Natural killer cell (primary cell): ENCODE data around the gene MALRD1. TPM values are rescaled to one million over a fixed set of nuclear protein-coding genes. Genes with fewer than 3 reads are reported as not detected.

Source experiments
- ATAC-seq, 3 donors: fragments of 150-1000 bp in 2 of 3; fragments of 200-7000 bp in 1 of 3; cut with Tn5 transposase; 1 replicate in 1 of 3; 2 replicates in 2 of 3; pipeline ENCODE4 v1.10.0; 2021; ENCODE audit warnings: mild to moderate bottlenecking in 2 of 3, moderate library complexity in 2 of 3
- DNase-seq, 2 donors: peaks; one replicate each; pipeline versions ENCODE4 v3.0.0 to v3.0.0-alpha.2; 2013 to 2021; ENCODE audit warnings: mixed read lengths in 1 of 2
- H3K27ac ChIP-seq: one replicate; pipeline ENCODE4 v1.5.1; 2013; ENCODE audit warnings: mild to moderate bottlenecking, low read length
- H3K27me3 ChIP-seq: one replicate; pipeline ENCODE4 v1.6.1; 2013; ENCODE audit warnings: low read length; ENCODE audit not compliant: control insufficient read depth, insufficient read depth
- H3K36me3 ChIP-seq: one replicate; pipeline ENCODE4 v1.6.1; 2013; ENCODE audit warnings: low read length; ENCODE audit not compliant: control insufficient read depth, insufficient read depth
- H3K4me1 ChIP-seq: one replicate; pipeline ENCODE4 v1.6.1; 2013; ENCODE audit warnings: low read length; ENCODE audit not compliant: control insufficient read depth, insufficient read depth
- H3K4me3 ChIP-seq: one replicate; pipeline ENCODE4 v1.5.1; 2013; ENCODE audit warnings: low read length
- H3K9me3 ChIP-seq: one replicate; pipeline ENCODE4 v1.6.1; 2013; ENCODE audit warnings: low read length; ENCODE audit not compliant: control insufficient read depth, insufficient read depth
- H3K27ac Mint-ChIP-seq, 2 donors: one replicate each; pipeline ENCODE4 v1.8.0; 2022; ENCODE audit warnings: mild to moderate bottlenecking in 2 of 2, mixed read lengths in 2 of 2, moderate library complexity in 1 of 2
- H3K27me3 Mint-ChIP-seq, 2 donors: one replicate each; pipeline ENCODE4 v1.8.0; 2022; ENCODE audit warnings: low read depth in 2 of 2, mixed read lengths in 2 of 2
- H3K36me3 Mint-ChIP-seq: one replicate; pipeline ENCODE4 v1.8.0; 2022; ENCODE audit warnings: mixed read lengths
- H3K4me1 Mint-ChIP-seq, 2 donors: one replicate each; pipeline ENCODE4 v1.8.0; 2022; ENCODE audit warnings: mixed read lengths in 2 of 2
- H3K4me3 Mint-ChIP-seq: one replicate; pipeline ENCODE4 v1.8.0; 2022; ENCODE audit warnings: mild to moderate bottlenecking, moderate library complexity, mixed read lengths
- H3K9me3 Mint-ChIP-seq, 2 donors: one replicate each; pipeline ENCODE4 v1.8.0; 2022; ENCODE audit warnings: mixed read lengths in 2 of 2
- CTCF ChIP-seq: fragments of 200-600 bp; IDR thresholded peaks from one replicate; pipeline ENCODE4 v1.8.0; 2022; ENCODE audit warnings: antibody characterized with exemption
- WGBS: methylation state at CpG from one replicate; pipeline ENCODE4 v1.1.7; 2013; ENCODE audit warnings: missing lambda C conversion rate; ENCODE audit not compliant: insufficient coverage; 5-methylcytosine and 5-hydroxymethylcytosine counted together
- intact Hi-C: fragments of 100-400 bp; cut with micrococcal nuclease; formaldehyde crosslinking; loops from one replicate; pipeline ENCODE4 v1.14.2; 2022
- total RNA-seq, 4 donors: library from RNA; stranded (reverse); fragments of 120-200 nt in 1 of 4; gene quantifications; one replicate each; pipeline versions ENCODE4 v1.2.3 to v1.2.4, GENCODE V29; 2013 to 2022

The MALRD1 gene
- total RNA-seq, 3 donors from 2014 or later (not counting 1 experiment from before 2014, with no cell fraction given), result not detected

GRCh38 chr10:19283285-19283684 is 234.7 kb downstream of the MALRD1 start:
- no CpG with 5 or more reads among the region's 2 CpGs for WGBS
- no peak for ATAC-seq

GRCh38 chr10:19283786-19284185 is 235.2 kb downstream of the MALRD1 start:
- no peak overlapping the region for H3K27ac Mint-ChIP-seq

More at GRCh38 chr10:19283285-19283684, 234.7 kb downstream of the MALRD1 start:
- Histone ChIP-seq H3K36me3 (no peaks in the 10 kb centered on the region), H3K9me3 (no peaks in the 10 kb centered on the region), H3K27me3 (no peaks in the 10 kb centered on the region), H3K4me3 (no peak overlapping the region), H3K27ac (no peak overlapping the region), H3K4me1 (no peaks in the 10 kb centered on the region)
- TF ChIP-seq CTCF, result no peak
- no peaks in the 10 kb centered on the region for H3K4me1 Mint-ChIP-seq
- no peak overlapping the region for H3K4me3 Mint-ChIP-seq
- no peak for DNase-seq
- intact Hi-C loops, result no loop called here
- no peaks in the 10 kb centered on the region for H3K27me3 Mint-ChIP-seq
- peaks cover 5 to 8% of the 10 kb centered on the region in 2 donors for H3K9me3 Mint-ChIP-seq
- no peaks in the 10 kb centered on the region for H3K36me3 Mint-ChIP-seq
- no peak overlapping the region for H3K27ac Mint-ChIP-seq

GRCh38 chr10:19290770-19291169 is 242.2 kb downstream of the MALRD1 start:
- intact Hi-C loops, result no loop called here
- no peaks in the 10 kb centered on the region for H3K9me3 ChIP-seq
- H3K4me1 ChIP-seq, result no peaks in the 10 kb centered on the region
- no peaks in the 10 kb centered on the region for H3K4me1 Mint-ChIP-seq
- peaks cover 2 to 6% of the 10 kb centered on the region in 2 donors for H3K9me3 Mint-ChIP-seq
- no peaks in the 10 kb centered on the region for H3K27me3 ChIP-seq
- ATAC-seq (no peak), DNase-seq (no peak)
- no peak overlapping the region for H3K4me3 Mint-ChIP-seq
- no peak overlapping the region for H3K27ac Mint-ChIP-seq
- no peaks in the 10 kb centered on the region for H3K36me3 Mint-ChIP-seq
- WGBS, result 83% methylated on average over 1 of the region's 1 CpG
- H3K27me3 Mint-ChIP-seq, result no peaks in the 10 kb centered on the region
- H3K36me3 ChIP-seq, result no peaks in the 10 kb centered on the region
- no peak overlapping the region for H3K4me3 ChIP-seq
- no peak for TF ChIP-seq CTCF
- H3K27ac ChIP-seq, result no peak overlapping the region

More at GRCh38 chr10:19283786-19284185, 235.2 kb downstream of the MALRD1 start:
- TF ChIP-seq CTCF, result no peak
- no peaks in the 10 kb centered on the region for H3K4me1 ChIP-seq
- H3K27me3 ChIP-seq, result no peaks in the 10 kb centered on the region
- ATAC-seq, result no peak
- no peak for DNase-seq
- Mint-ChIP-seq H3K9me3 (peaks cover 5 to 6% of the 10 kb centered on the region in 2 donors), H3K36me3 (no peaks in the 10 kb centered on the region), H3K4me1 (no peaks in the 10 kb centered on the region), H3K4me3 (no peak overlapping the region), H3K27me3 (no peaks in the 10 kb centered on the region)
- no peak overlapping the region for H3K27ac ChIP-seq
- intact Hi-C loops, result no loop called here
- WGBS, result 78% methylated on average over 5 of the region's 5 CpGs
- no peaks in the 10 kb centered on the region for H3K36me3 ChIP-seq
- no peaks in the 10 kb centered on the region for H3K9me3 ChIP-seq
- no peak overlapping the region for H3K4me3 ChIP-seq

GRCh38 chr10:19294233-19294632 is 245.6 kb downstream of the MALRD1 start:
- TF ChIP-seq CTCF, result no peak
- no peaks in the 10 kb centered on the region for H3K27me3 ChIP-seq
- no peaks in the 10 kb centered on the region for H3K4me1 ChIP-seq
- no peak overlapping the region for H3K4me3 Mint-ChIP-seq
- H3K4me1 Mint-ChIP-seq, result no peaks in the 10 kb centered on the region
- ATAC-seq, result no peak
- H3K27ac ChIP-seq, result no peak overlapping the region
- 63% methylated on average over 2 of the region's 2 CpGs for WGBS
- no peak overlapping the region for H3K27ac Mint-ChIP-seq
- peaks cover 4% of the 10 kb centered on the region in 2 donors for H3K9me3 Mint-ChIP-seq
- no peaks in the 10 kb centered on the region for H3K9me3 ChIP-seq
- H3K4me3 ChIP-seq, result no peak overlapping the region
- intact Hi-C loops, result no loop called here
- no peaks in the 10 kb centered on the region for H3K36me3 Mint-ChIP-seq
- no peaks in the 10 kb centered on the region for H3K27me3 Mint-ChIP-seq
- DNase-seq, result no peak
- no peaks in the 10 kb centered on the region for H3K36me3 ChIP-seq
